T-helper 22 cell (primary cell): ENCODE results near the gene SLC7A7.
"Not testable (repeated sequence)": the region's sequence is repeated elsewhere in the genome, so short reads cannot be mapped to it uniquely, and the experiment has no call there.

Source experiments
- DNase-seq: peaks from one replicate; pipeline ENCODE4 v3.0.0-alpha.2; 2020; ENCODE audit warnings: low read depth

The SLC7A7 gene

GRCh38 chr14:22748631-22749068 is 66.6 kb downstream of the SLC7A7 start:
- no peak for DNase-seq

- DNase-seq: no peak
Measured at GRCh38 chr14:22748206-22748605, 67.0 kb downstream of the SLC7A7 start.

- no peak for DNase-seq
Measured at GRCh38 chr14:22747769-22748168, 67.5 kb downstream of the SLC7A7 start.

GRCh38 chr14:22740020-22740419 is 75.2 kb downstream of the SLC7A7 start:
- no peak for DNase-seq

- no peak for DNase-seq
Measured at GRCh38 chr14:22739423-22739822, 75.8 kb downstream of the SLC7A7 start.

GRCh38 chr14:22737052-22737451 is 78.2 kb downstream of the SLC7A7 start:
- DNase-seq: no peak

- not testable (repeated sequence) for DNase-seq
Measured at GRCh38 chr14:22736384-22736783, 78.9 kb downstream of the SLC7A7 start.

GRCh38 chr14:22735096-22735495 is 80.1 kb downstream of the SLC7A7 start:
- no peak for DNase-seq

- no peak for DNase-seq
Measured at GRCh38 chr14:22733829-22734228, 81.4 kb downstream of the SLC7A7 start.

GRCh38 chr14:22732062-22732461 is 83.2 kb downstream of the SLC7A7 start:
- not testable (repeated sequence) for DNase-seq

- no peak for DNase-seq
Measured at GRCh38 chr14:22726012-22726411, 89.2 kb downstream of the SLC7A7 start.

- DNase-seq: not testable (repeated sequence)
Measured at GRCh38 chr14:22725374-22725773, 89.9 kb downstream of the SLC7A7 start.

GRCh38 chr14:22724847-22725246 is 90.4 kb downstream of the SLC7A7 start:
- not testable (repeated sequence) for DNase-seq

- DNase-seq: no peak
Measured at GRCh38 chr14:22723815-22724214, 91.4 kb downstream of the SLC7A7 start.
